HCT116 (cell line): Measurements from ENCODE around the gene GABPB1. TPM values are rescaled to one million over a fixed set of nuclear protein-coding genes. Genes with fewer than 3 reads are reported as not detected.
"Not testable (repeated sequence)": the region's sequence is repeated elsewhere in the genome, so short reads cannot be mapped to it uniquely, and the experiment has no call there.

Experiments
- ATAC-seq: fragments of 200-7000 bp; cut with Tn5 transposase; 2 replicates; pipeline ENCODE4 v1.9.1; 2020; ENCODE audit warnings: mild to moderate bottlenecking, moderate library complexity
- Bru-seq: library from RNA; stranded (reverse); fragments of 400-500 nt; gene quantifications from one replicate; lab custom pipeline; 2021; lab: Mats Ljungman, UMichigan
- BruChase-seq, 2 experiments: library from RNA; stranded (reverse); fragments of 400-500 nt; gene quantifications; one replicate each; lab custom pipeline; 2021; lab: Mats Ljungman, UMichigan
- BruUV-seq: library from RNA; stranded (reverse); fragments of 400-500 nt; replicated peaks from 2 replicates; lab custom pipeline; 2021; lab: Mats Ljungman, UMichigan
- CTCF ChIA-PET: fragments of 300-600 bp; sonication (Branson Sonifier 250); formaldehyde crosslinking; loops from one replicate; lab custom pipeline; 2021; ENCODE audit warnings: antibody characterized with exemption; lab: Charles Lee
- POLR2A ChIA-PET: fragments of 300-600, 350-600 bp; sonication (Branson Sonifier 250); formaldehyde crosslinking; loops from one replicate; lab custom pipeline; 2021; ENCODE audit warnings: antibody characterized with exemption; lab: Charles Lee
- RAD21 ChIA-PET, 2 experiments: fragments of 300-600 bp; sonication (Branson Sonifier 250); formaldehyde crosslinking; loops; one replicate each; lab custom pipeline; 2023; ENCODE audit warnings: low total read pairs in 2 of 2; ENCODE audit not compliant: uncharacterized antibody in 2 of 2, unreplicated experiment in 2 of 2, low non-redundant PET in 1 of 2; lab: Charles Lee
- DNase-seq: peaks from one replicate; pipeline ENCODE4 v3.0.0-alpha.2; 2010; ENCODE audit warnings: low read depth, low spot score
- H2AFZ ChIP-seq: fragments of 200-600 bp; shearing (Covaris generic), sonication (generic); 2 replicates; pipeline ENCODE4 v1.6.1; 2017; ENCODE audit warnings: low read depth, mixed run types, mixed read lengths, antibody characterized with exemption, low read length; ENCODE audit not compliant: poor library complexity, severe bottlenecking
- H3K27ac ChIP-seq: 2 replicates; pipeline ENCODE4 v1.5.1; 2012; ENCODE audit warnings: low read depth, low read length
- H3K27me3 ChIP-seq: fragments of 200-600 bp; sonication (generic); 2 replicates; pipeline ENCODE4 v1.6.1; 2016; ENCODE audit warnings: mixed run types, low read length, mixed read lengths; ENCODE audit not compliant: insufficient read depth
- H3K36me3 ChIP-seq, 2 experiments: fragments of 200-500 bp in 1 of 2; fragments of 200-600 bp in 1 of 2; sonication (Bioruptor generic) in 1 of 2; sonication (generic) in 1 of 2; 2 replicates each; pipeline versions ENCODE4 v1.5.1 to v1.6.1; 2014 to 2016; ENCODE audit warnings: low read length in 2 of 2, inconsistent platforms in 1 of 2, mixed read lengths in 1 of 2, mixed run types in 1 of 2; ENCODE audit not compliant: insufficient read depth in 2 of 2, control insufficient read depth in 1 of 2
- H3K4me1 ChIP-seq, 2 experiments: fragments of 200-600 bp in 1 of 2; sonication (generic) in 1 of 2; 2 replicates each; pipeline versions ENCODE4 v1.5.1 to v1.6.1; 2012 to 2017; ENCODE audit warnings: low read length in 2 of 2, inconsistent platforms in 1 of 2, mild to moderate bottlenecking in 1 of 2, mixed read lengths in 1 of 2, mixed run types in 1 of 2, moderate library complexity in 1 of 2; ENCODE audit not compliant: insufficient read depth in 2 of 2, control insufficient read depth in 1 of 2
- H3K4me2 ChIP-seq: fragments of 200-600 bp; sonication (generic); 2 replicates; pipeline ENCODE4 v1.6.1; 2017; ENCODE audit warnings: mixed run types, low read length, mixed read lengths
- H3K4me3 ChIP-seq, 2 experiments: fragments of 200-600 bp in 1 of 2; sonication (generic) in 1 of 2; replicated peaks in 1 of 2; 2 replicates each; pipeline ENCODE4 v1.5.1; 2011 to 2016; ENCODE audit warnings: low read length in 2 of 2, control low read depth in 1 of 2, low read depth in 1 of 2, mild to moderate bottlenecking in 1 of 2, mixed read lengths in 1 of 2, mixed run types in 1 of 2
- H3K79me2 ChIP-seq: fragments of 200-600 bp; sonication (generic); 2 replicates; pipeline ENCODE4 v1.6.1; 2017; ENCODE audit warnings: mild to moderate bottlenecking, mixed run types, low read length, moderate library complexity, mixed read lengths; ENCODE audit not compliant: insufficient read depth
- H3K9ac ChIP-seq: fragments of 200-600 bp; sonication (generic); 2 replicates; pipeline ENCODE4 v1.6.1; 2016; ENCODE audit warnings: low read length, mixed read lengths
- H3K9me2 ChIP-seq: fragments of 200-600 bp; sonication (generic), shearing (Covaris generic); 2 replicates; pipeline ENCODE4 v1.6.1; 2017; ENCODE audit warnings: mixed run types, mild to moderate bottlenecking, moderate library complexity; ENCODE audit not compliant: insufficient read depth
- H3K9me3 ChIP-seq, 2 experiments: fragments of 200-500 bp in 1 of 2; fragments of 200-600 bp in 1 of 2; sonication (Bioruptor generic) in 1 of 2; sonication (generic) in 1 of 2; 2 replicates each; pipeline ENCODE4 v1.6.1; 2014 to 2017; ENCODE audit warnings: low read length in 2 of 2, mixed read lengths in 2 of 2, inconsistent platforms in 1 of 2, low read depth in 1 of 2, mild to moderate bottlenecking in 1 of 2, mixed run types in 1 of 2, moderate library complexity in 1 of 2; ENCODE audit not compliant: control insufficient read depth in 1 of 2, insufficient read depth in 1 of 2
- H4K20me1 ChIP-seq: fragments of 200-600 bp; sonication (generic), shearing (Covaris generic); 2 replicates; pipeline ENCODE4 v1.6.1; 2017; ENCODE audit warnings: mixed run types, mild to moderate bottlenecking, moderate library complexity; ENCODE audit not compliant: insufficient read depth
- ATF3 ChIP-seq: IDR thresholded peaks from 2 replicates; pipeline ENCODE4 v1.6.1; 2012
- CBX3 ChIP-seq: IDR thresholded peaks from 2 replicates; pipeline ENCODE4 v1.6.1; 2012; ENCODE audit warnings: low read depth
- EGR1 ChIP-seq: IDR thresholded peaks from 2 replicates; pipeline ENCODE4 v1.6.1; 2012; ENCODE audit warnings: low read depth
- EZH2 ChIP-seq: fragments of 200-600 bp; sonication (generic); IDR thresholded peaks from 2 replicates; pipeline ENCODE4 v1.6.1; 2017; ENCODE audit warnings: antibody characterized with exemption, mixed run types
- JUND ChIP-seq: IDR thresholded peaks from 2 replicates; pipeline ENCODE4 v1.6.1; 2012
- MAX ChIP-seq: IDR thresholded peaks from 2 replicates; pipeline ENCODE4 v1.6.1; 2012
- POLR2A ChIP-seq: IDR thresholded peaks from 2 replicates; pipeline ENCODE4 v1.7.0; 2011; ENCODE audit warnings: borderline replicate concordance; ENCODE audit not compliant: insufficient read depth, insufficient read length; ENCODE audit errors: extremely low read depth
- POLR2AphosphoS5 ChIP-seq: IDR thresholded peaks from 2 replicates; pipeline ENCODE4 v1.6.1; 2011; ENCODE audit warnings: mild to moderate bottlenecking, low read depth, low read length, moderate library complexity
- REST ChIP-seq: IDR thresholded peaks from 2 replicates; pipeline ENCODE4 v1.6.1; 2012; ENCODE audit warnings: low read depth
- SIN3A ChIP-seq: IDR thresholded peaks from 2 replicates; pipeline ENCODE4 v1.6.1; 2012; ENCODE audit warnings: low read depth
- SP1 ChIP-seq: IDR thresholded peaks from 2 replicates; pipeline ENCODE4 v1.6.1; 2012; ENCODE audit warnings: low read depth
- TCF7L2 ChIP-seq: IDR thresholded peaks from 2 replicates; pipeline ENCODE4 v1.7.0; 2011; ENCODE audit warnings: borderline replicate concordance, inconsistent platforms; ENCODE audit not compliant: insufficient read depth, insufficient read length; ENCODE audit errors: extremely low read depth
- YY1 ChIP-seq: IDR thresholded peaks from 2 replicates; pipeline ENCODE4 v1.6.1; 2011; ENCODE audit warnings: low read length, low read depth, moderate library complexity, mild to moderate bottlenecking; ENCODE audit not compliant: insufficient replicate concordance; ENCODE audit errors: extremely low read depth
- ZFX ChIP-seq: fragments of 450-650 bp; IDR thresholded peaks from 2 replicates; pipeline ENCODE4 v1.6.1; 2017
- intact Hi-C: fragments of 100-400 bp; cut with micrococcal nuclease; formaldehyde crosslinking; loops from 2 replicates; pipeline ENCODE4 v1.10.0; 2022
- long read RNA-seq: library from polyadenylated mRNA; unstranded; transcript quantifications from one replicate; pipeline ENCODE4 v2.0.0, GENCODE V29; 2021; ENCODE audit not compliant: unreplicated experiment
- polyA plus RNA-seq: library from polyadenylated mRNA; unstranded; fragments of >200 nt; gene quantifications from 2 replicates; pipeline ENCODE4 v1.2.1, GENCODE V29; 2012; ENCODE audit warnings: missing spikeins
- total RNA-seq: library from RNA; stranded (reverse); gene quantifications from one replicate; pipeline ENCODE4 v1.2.1, GENCODE V29; 2021; ENCODE audit not compliant: unreplicated experiment

Gene GABPB1
- total RNA-seq = 20.1 TPM
- 15.6 and 16.4 TPM in 2 replicates for polyA plus RNA-seq
- percentile 72 among the genes with signal in this experiment for Bru-seq, nascent RNA
- BruChase-seq, experiment 1, labeled RNA remaining after a 6-hour chase = percentile 59 among the genes with signal in this experiment
- BruChase-seq, experiment 2, labeled RNA remaining after a 2-hour chase = percentile 61 among the genes with signal in this experiment
- long read RNA-seq, full-length matches to known transcripts = 35 of 58 reads
- long read RNA-seq, partial matches to known transcripts = 9 of 58 reads
- long read RNA-seq, other reads (novel, unspliced or antisense) = 14 of 58 reads

- CTCF ChIA-PET = interaction anchor here (1.0 to 1.4 kb wide), 2 partner anchors 39 to 207 kb away, joined by 3 to 5 read pairs; no protein-coding TSS in a partner anchor
- no peaks in the 10 kb centered on the region for H3K9me3 ChIP-seq
- peaks cover 91% of the 10 kb centered on the region for H3K79me2 ChIP-seq
- RAD21 ChIA-PET = no interaction called here
- TF ChIP-seq JUND (peak; percentile 51), EGR1 (peak; percentile 87), SP1 (peak; percentile 25; the same call in 1 of the 2 replicates), CBX3 (peak; percentile 72), ATF3 (no peak), REST (no peak), TCF7L2 (peak; percentile 61), MAX (peak; percentile 99), POLR2AphosphoS5 (peak; percentile 89), SIN3A (peak; percentile 85), YY1 (peak; percentile 74), POLR2A (peak; percentile 76), ZFX (peak; percentile 84), EZH2 (no peak)
- H3K4me3 ChIP-seq = peak within 1 kb of the TSS; percentile 63 to 78
- BruUV-seq = no TSS peak
- H4K20me1 ChIP-seq = no peaks in the 10 kb centered on the region
- peak within 1 kb of the TSS; percentile 40 for H2AFZ ChIP-seq
- H3K36me3 ChIP-seq = peaks cover 12% of the 10 kb centered on the region in 2 experiments
- H3K9ac ChIP-seq = peak within 1 kb of the TSS; percentile 85
- peak within 1 kb of the TSS; percentile 81 for H3K4me2 ChIP-seq
- ATAC-seq (peak; percentile 80), DNase-seq (peak; percentile 92)
- H3K4me1 ChIP-seq = peaks cover 14 to 20% of the 10 kb centered on the region in 2 experiments
- H3K27me3 ChIP-seq = no peaks in the 10 kb centered on the region
- no peaks in the 10 kb centered on the region for H3K9me2 ChIP-seq
- POLR2A ChIA-PET = interaction anchor here (0.6 to 2.1 kb wide), 7 partner anchors 10 to 1866 kb away, joined by 3 to 8 read pairs (median 4); partner anchors contain the start of gene USP8
- intact Hi-C loops = loop anchor here (5.0 kb wide), 2 partner anchors 67 to 552 kb away; partner anchors contain the start of genes AP4E1 and USP8
- H3K27ac ChIP-seq = peak within 1 kb of the TSS; percentile 99
Observed at GRCh38 chr15:50354838-50355618, at the start of gene GABPB1. Gene GABPB1 (minus strand): TSS chr15:50355198. CDS start chr15:50309798, 45,400 bp downstream.

GRCh38 chr15:50391561-50391960 is 36.6 kb upstream of the GABPB1 start:
- peaks cover 9 to 17% of the 10 kb centered on the region in 2 experiments for H3K4me1 ChIP-seq
- H3K4me2 ChIP-seq, H2AFZ ChIP-seq, H3K9me2 ChIP-seq, H3K27me3 ChIP-seq, H3K9ac ChIP-seq, H4K20me1 ChIP-seq, BruUV-seq, DNase-seq, intact Hi-C loops, H3K36me3 ChIP-seq, H3K79me2 ChIP-seq, RAD21 ChIA-PET, H3K9me3 ChIP-seq, H3K4me3 ChIP-seq, H3K27ac ChIP-seq, POLR2A ChIA-PET, ATAC-seq, CTCF ChIA-PET: not testable (repeated sequence)
